ENCODE measurements around the gene NHERF2. TPM values are rescaled to one million over a fixed set of nuclear protein-coding genes. Genes with fewer than 3 reads are reported as not detected.
A peak's percentile ranks its signal among the peaks of the same experiment; 100 is the strongest.

The NHERF2 gene
- polyA plus RNA-seq, 1 donor from 2014 or later: not detected

DNA sequence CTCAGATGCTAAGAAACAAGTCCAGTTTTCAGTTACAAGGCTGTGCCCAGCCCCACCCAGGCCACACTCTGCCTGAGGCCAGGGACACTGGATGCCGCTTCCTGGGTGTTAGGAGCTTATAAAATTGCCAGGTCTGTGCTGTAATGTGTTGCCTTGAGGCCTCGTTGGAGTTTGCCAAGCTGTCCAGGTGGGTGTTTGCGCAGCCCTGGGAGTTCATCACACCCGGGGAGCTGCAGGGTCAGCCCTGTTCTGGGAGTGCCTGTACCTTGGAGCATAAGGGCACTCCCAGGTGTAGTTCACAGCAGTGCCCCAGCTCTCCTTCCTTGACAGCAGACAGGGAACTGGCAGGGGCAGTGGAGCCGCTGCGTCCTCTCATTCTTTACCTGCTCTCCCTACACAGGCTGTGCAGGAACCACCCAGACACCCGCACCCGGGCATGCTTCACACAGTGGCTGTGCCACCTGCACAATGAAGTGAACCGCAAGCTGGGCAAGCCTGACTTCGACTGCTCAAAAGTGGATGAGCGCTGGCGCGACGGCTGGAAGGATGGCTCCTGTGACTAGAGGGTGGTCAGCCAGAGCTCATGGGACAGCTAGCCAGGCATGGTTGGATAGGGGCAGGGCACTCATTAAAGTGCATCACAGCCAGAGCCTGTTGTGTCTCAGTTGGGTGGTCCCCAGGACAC is 41.1 kb upstream of the NHERF2 start:
- peaks cover 14% of the 10 kb centered on the region for H3K27me3 Mint-ChIP-seq
- H3K9me3 Mint-ChIP-seq: no peaks in the 10 kb centered on the region
- peak overlapping the region; percentile 58 to 79 (median 72) for H3K4me3 Mint-ChIP-seq
- H3K36me3 Mint-ChIP-seq: no peaks in the 10 kb centered on the region
- peak overlapping the region in 2 of 3 donors; percentile 45 to 78 for H3K27ac Mint-ChIP-seq
- H3K4me1 Mint-ChIP-seq: peaks cover 0 to 8% (median 5%) of the 10 kb centered on the region in 3 donors

GRCh38 chr16:1987198-1987597 is 39.5 kb upstream of the NHERF2 start:
- Mint-ChIP-seq H3K27ac (peak overlapping the region in 1 of 3 donors; percentile 54), H3K4me1 (peaks cover 10 to 15% (median 11%) of the 10 kb centered on the region in 3 donors), H3K36me3 (no peaks in the 10 kb centered on the region), H3K4me3 (peak overlapping the region in 2 of 4 donors; percentile 72 to 79), H3K9me3 (no peaks in the 10 kb centered on the region), H3K27me3 (peaks cover 5% of the 10 kb centered on the region)

- peak within 1 kb of the TSS; percentile 95 to 99 (median 98) for H3K27ac Mint-ChIP-seq
- peaks cover 10 to 16% (median 13%) of the 10 kb centered on the region in 3 donors for H3K4me1 Mint-ChIP-seq
- H3K36me3 Mint-ChIP-seq: no peaks in the 10 kb centered on the region
- no peaks in the 10 kb centered on the region for H3K9me3 Mint-ChIP-seq
- H3K4me3 Mint-ChIP-seq: peak within 1 kb of the TSS; percentile 79 to 95 (median 90)
- H3K27me3 Mint-ChIP-seq: no peaks in the 10 kb centered on the region
Observed at GRCh38 chr16:1989209-1990100, 37.2 kb upstream of the NHERF2 start, which contains the start of gene SYNGR3. Gene SYNGR3 (plus strand): TSS chr16:1989970. CDS start chr16:1990103, 133 bp downstream.

GRCh38 chr16:1990101-1990350 is 36.7 kb upstream of the NHERF2 start:
- Mint-ChIP-seq H3K9me3 (no peaks in the 10 kb centered on the region), H3K4me1 (peaks cover 10 to 13% (median 13%) of the 10 kb centered on the region in 3 donors), H3K4me3 (no peak overlapping the region), H3K36me3 (no peaks in the 10 kb centered on the region), H3K27me3 (no peaks in the 10 kb centered on the region), H3K27ac (no peak overlapping the region)

GRCh38 chr16:1990351-1991134 is 36.2 kb upstream of the NHERF2 start:
- Mint-ChIP-seq H3K4me3 (peak overlapping the region; percentile 79 to 95 (median 92)), H3K36me3 (no peaks in the 10 kb centered on the region), H3K27me3 (no peaks in the 10 kb centered on the region), H3K27ac (peak overlapping the region; percentile 95 to 99 (median 98)), H3K4me1 (peaks cover 10 to 13% (median 13%) of the 10 kb centered on the region in 3 donors), H3K9me3 (no peaks in the 10 kb centered on the region)

DNA sequence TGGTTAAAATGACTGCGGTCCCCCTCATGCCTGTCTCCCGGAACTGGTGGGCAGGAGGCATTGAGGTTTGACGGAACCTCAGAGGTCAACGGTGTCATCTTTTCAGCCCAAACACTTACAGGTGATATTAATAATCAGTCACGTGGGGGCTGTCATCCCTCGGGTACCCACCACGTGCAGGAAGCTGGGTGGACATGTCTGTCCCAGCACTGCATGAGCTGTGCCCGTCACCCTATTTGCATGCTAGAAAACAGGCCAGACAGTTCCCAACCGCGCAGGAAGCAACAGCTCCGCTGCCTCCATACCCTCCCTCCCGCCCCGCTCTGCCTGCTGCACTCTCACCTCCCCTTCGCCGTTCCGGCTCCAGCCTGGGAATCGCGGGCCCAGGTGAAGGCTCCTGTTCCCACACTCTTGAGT is 35.6 kb upstream of the NHERF2 start:
- H3K36me3 Mint-ChIP-seq: no peaks in the 10 kb centered on the region
- no peaks in the 10 kb centered on the region for H3K9me3 Mint-ChIP-seq
- no peaks in the 10 kb centered on the region for H3K27me3 Mint-ChIP-seq
- H3K4me1 Mint-ChIP-seq: peaks cover 10 to 13% (median 13%) of the 10 kb centered on the region in 3 donors
- H3K27ac Mint-ChIP-seq: peak overlapping the region; percentile 95 to 99 (median 98)
- peak overlapping the region; percentile 79 to 95 (median 92) for H3K4me3 Mint-ChIP-seq

GRCh38 chr16:1991588-1991947 is 35.1 kb upstream of the NHERF2 start:
- Mint-ChIP-seq H3K4me1 (peaks cover 10 to 13% (median 13%) of the 10 kb centered on the region in 3 donors), H3K9me3 (no peaks in the 10 kb centered on the region), H3K4me3 (peak overlapping the region; percentile 79 to 95 (median 92)), H3K36me3 (no peaks in the 10 kb centered on the region), H3K27ac (peak overlapping the region; percentile 95 to 99 (median 98)), H3K27me3 (no peaks in the 10 kb centered on the region)

- Mint-ChIP-seq H3K36me3 (no peaks in the 10 kb centered on the region), H3K4me1 (peaks cover 10 to 13% (median 13%) of the 10 kb centered on the region in 3 donors), H3K27me3 (no peaks in the 10 kb centered on the region), H3K9me3 (no peaks in the 10 kb centered on the region), H3K27ac (peak overlapping the region; percentile 95 to 99 (median 98)), H3K4me3 (peak overlapping the region; percentile 79 to 95 (median 92))
Observed at GRCh38 chr16:1991948-1992703, 34.6 kb upstream of the NHERF2 start.

GRCh38 chr16:1992704-1993317 is 33.9 kb upstream of the NHERF2 start:
- Mint-ChIP-seq H3K27me3 (no peaks in the 10 kb centered on the region), H3K4me1 (peaks cover 10 to 13% (median 13%) of the 10 kb centered on the region in 3 donors), H3K4me3 (no peak overlapping the region), H3K36me3 (no peaks in the 10 kb centered on the region), H3K27ac (peak overlapping the region in 2 of 3 donors; percentile 71 to 84), H3K9me3 (no peaks in the 10 kb centered on the region)

DNA sequence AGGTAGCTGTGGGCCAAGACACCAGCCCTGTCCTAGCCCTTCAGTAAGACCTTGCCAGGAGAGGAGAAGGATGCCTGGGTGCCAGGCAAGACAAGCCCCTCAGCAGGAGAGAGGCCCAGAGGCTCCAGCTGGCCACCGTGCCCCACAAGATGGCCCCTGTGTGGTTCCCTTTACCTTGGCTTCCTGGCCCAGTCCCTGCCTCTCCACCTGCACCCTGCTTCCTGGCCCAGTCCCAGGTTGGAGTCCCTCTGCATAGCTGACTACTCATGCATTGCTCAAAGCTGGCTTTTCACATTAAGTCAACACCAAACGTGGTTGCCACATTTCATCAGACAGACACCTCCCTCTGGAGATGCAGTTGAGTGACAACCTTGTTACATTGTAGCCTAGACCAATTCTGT is 33.0 kb upstream of the NHERF2 start:
- Mint-ChIP-seq H3K27ac (peak overlapping the region; percentile 48 to 84 (median 71)), H3K36me3 (peaks cover 1% of the 10 kb centered on the region), H3K9me3 (no peaks in the 10 kb centered on the region), H3K4me1 (peaks cover 10 to 13% (median 10%) of the 10 kb centered on the region in 3 donors), H3K4me3 (peak overlapping the region in 2 of 4 donors; percentile 30 to 49), H3K27me3 (no peaks in the 10 kb centered on the region)

DNA sequence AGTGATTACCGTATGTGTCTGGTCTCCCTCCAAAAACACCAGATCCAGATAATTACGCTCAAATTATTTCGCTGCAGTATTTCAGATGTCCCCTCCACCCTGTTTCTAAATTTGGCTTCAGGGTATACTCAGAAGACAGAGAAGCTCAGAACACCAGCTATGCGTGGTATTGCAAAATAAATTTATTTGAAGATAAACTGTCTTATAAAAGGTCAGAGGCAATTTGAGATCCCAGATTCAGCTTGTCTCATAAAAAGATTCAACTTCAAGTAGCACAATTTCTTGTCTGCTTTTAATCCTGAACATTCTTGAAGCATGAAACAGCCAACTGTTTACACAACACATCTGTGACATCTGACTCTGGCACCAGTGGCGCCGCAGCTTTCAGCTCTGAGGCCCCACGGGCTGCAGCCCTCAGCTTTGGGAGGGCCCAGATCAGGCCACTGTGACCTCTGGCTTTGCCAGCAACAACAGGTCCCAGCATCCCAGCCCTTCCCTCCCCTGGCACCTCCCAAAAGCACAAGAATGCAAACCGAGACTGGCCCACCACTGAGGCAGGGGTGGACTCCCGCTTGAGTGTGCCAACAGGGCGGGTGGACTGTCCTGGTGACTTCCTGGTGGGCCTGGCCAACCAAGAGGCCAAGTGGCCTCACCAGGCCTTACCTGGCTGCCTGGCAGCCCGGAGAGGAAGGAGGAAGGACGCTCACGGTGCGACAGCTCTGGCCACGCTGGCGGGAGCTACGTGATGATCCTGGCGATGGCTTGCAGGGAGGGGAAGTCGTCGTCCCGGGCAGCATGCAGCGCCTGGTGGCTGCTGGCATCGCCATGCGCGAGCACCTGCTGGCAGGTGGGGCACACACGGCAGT is 29.0 kb upstream of the NHERF2 start:
- H3K4me3 Mint-ChIP-seq: no peak overlapping the region
- H3K36me3 Mint-ChIP-seq: peaks cover 1% of the 10 kb centered on the region
- peaks cover 0 to 3% (median 2%) of the 10 kb centered on the region in 3 donors for H3K4me1 Mint-ChIP-seq
- H3K27ac Mint-ChIP-seq: peak overlapping the region in 2 of 3 donors; percentile 39 to 83
- H3K27me3 Mint-ChIP-seq: no peaks in the 10 kb centered on the region
- no peaks in the 10 kb centered on the region for H3K9me3 Mint-ChIP-seq

DNA sequence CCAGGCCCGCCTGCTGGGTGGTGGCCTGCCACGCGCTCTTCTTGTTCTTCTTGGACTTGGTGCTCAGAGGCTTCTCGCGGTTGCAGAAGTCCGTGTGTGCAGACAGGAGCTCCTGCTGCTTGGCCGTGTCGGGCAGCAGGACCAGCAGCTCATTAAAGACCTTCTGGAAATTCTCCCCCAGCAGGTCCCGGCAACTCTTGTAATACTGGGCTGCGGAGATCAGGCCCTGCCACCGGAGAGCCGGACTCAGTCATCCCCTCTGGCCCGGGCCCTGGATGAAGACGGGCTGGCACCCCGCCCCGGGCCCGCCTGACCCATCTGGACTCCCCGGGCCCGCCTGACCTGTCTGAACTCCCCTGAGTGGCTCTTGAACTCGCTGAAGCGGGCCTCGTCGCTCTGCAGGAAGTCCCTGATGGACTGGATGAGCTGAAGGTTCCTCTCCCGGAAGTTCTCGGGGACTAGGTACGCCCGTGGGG is 28.3 kb upstream of the NHERF2 start:
- Mint-ChIP-seq H3K27ac (peak overlapping the region in 2 of 3 donors; percentile 67 to 83), H3K9me3 (no peaks in the 10 kb centered on the region), H3K4me1 (peaks cover 0 to 3% (median 2%) of the 10 kb centered on the region in 3 donors), H3K36me3 (peaks cover 1% of the 10 kb centered on the region), H3K4me3 (no peak overlapping the region), H3K27me3 (no peaks in the 10 kb centered on the region)

Data from IgD-negative memory B cell (primary cell).